ENCODE results near the gene DHX35. TPM values are rescaled to one million over a fixed set of nuclear protein-coding genes. Genes with fewer than 3 reads are reported as not detected.

Gene DHX35
- total RNA-seq, 2 experiments from 2014 or later: 13.0 to 15.6 TPM

DNA sequence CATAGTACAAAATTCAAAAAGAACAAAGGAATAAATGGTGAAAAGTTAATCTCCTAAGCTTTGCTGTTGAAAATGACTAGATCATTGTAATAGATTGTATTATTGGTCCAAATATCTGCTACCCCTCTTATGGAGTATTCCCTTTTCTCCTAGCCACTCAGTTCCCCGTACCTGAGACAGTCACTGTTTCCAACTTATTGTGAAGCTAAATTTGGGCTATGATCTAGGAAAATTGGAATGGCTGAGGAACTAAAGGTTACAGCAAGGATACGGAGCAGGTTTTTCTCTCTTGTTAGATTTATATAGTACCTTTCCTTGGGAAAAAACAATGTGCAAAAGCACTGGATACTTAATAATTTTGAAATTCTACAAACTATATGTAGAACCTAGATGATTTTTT, 17.3 kb downstream of the DHX35 start:
- Histone ChIP-seq H3K9me3 (ENCODE audit: low read length) (no peaks in the 10 kb centered on the region), H4K20me1 (ENCODE audit: insufficient read depth, low read length) (no peaks in the 10 kb centered on the region), H3K9me2 (ENCODE audit: insufficient read depth, low read length) (no peaks in the 10 kb centered on the region), H3K4me3 (ENCODE audit: low read depth, low read length, poor library complexity, severe bottlenecking) (no peak overlapping the region), H3K79me2 (ENCODE audit: insufficient read depth, low read depth, low read length) (no peaks in the 10 kb centered on the region), H2AFZ (ENCODE audit: low read length) (no peak overlapping the region), H3K4me1 (ENCODE audit: insufficient read depth, low read length, poor library complexity, severe bottlenecking) (no peaks in the 10 kb centered on the region), H3K36me3 (ENCODE audit: insufficient read depth, low read length) (peaks cover 57% of the 10 kb centered on the region), H3K4me2 (ENCODE audit: low read length) (no peak overlapping the region), H3K27ac (ENCODE audit: low read depth, low read length, poor library complexity, severe bottlenecking) (no peak overlapping the region)
- TF ChIP-seq, protein P1, sequence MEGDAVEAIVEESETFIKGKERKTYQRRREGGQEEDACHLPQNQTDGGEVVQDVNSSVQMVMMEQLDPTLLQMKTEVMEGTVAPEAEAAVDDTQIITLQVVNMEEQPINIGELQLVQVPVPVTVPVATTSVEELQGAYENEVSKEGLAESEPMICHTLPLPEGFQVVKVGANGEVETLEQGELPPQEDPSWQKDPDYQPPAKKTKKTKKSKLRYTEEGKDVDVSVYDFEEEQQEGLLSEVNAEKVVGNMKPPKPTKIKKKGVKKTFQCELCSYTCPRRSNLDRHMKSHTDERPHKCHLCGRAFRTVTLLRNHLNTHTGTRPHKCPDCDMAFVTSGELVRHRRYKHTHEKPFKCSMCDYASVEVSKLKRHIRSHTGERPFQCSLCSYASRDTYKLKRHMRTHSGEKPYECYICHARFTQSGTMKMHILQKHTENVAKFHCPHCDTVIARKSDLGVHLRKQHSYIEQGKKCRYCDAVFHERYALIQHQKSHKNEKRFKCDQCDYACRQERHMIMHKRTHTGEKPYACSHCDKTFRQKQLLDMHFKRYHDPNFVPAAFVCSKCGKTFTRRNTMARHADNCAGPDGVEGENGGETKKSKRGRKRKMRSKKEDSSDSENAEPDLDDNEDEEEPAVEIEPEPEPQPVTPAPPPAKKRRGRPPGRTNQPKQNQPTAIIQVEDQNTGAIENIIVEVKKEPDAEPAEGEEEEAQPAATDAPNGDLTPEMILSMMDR (conservative IDR thresholded peaks at IDR 0.05; ENCODE audit: low read length): no peak
- no peak for TF ChIP-seq EZH2phosphoT487 (IDR thresholded peaks at IDR 0.05; ENCODE audit: borderline replicate concordance, low read depth, low read length)
- intact Hi-C loops (cut with micrococcal nuclease; ENCODE audit: unreplicated experiment): no loop called here
- no peak for DNase-seq (ENCODE audit: low spot score)
- ChIA-PET CTCF (ENCODE audit: unreplicated experiment) (no interaction called here), POLR2A (interaction anchor here (0.6 to 2.6 kb wide), 4 partner anchors 9 to 1790 kb away, joined by 3 to 9 read pairs (median 4); partner anchors contain the start of gene DHX35)
- BruUV-seq (replicated peaks): no TSS peak

DNA sequence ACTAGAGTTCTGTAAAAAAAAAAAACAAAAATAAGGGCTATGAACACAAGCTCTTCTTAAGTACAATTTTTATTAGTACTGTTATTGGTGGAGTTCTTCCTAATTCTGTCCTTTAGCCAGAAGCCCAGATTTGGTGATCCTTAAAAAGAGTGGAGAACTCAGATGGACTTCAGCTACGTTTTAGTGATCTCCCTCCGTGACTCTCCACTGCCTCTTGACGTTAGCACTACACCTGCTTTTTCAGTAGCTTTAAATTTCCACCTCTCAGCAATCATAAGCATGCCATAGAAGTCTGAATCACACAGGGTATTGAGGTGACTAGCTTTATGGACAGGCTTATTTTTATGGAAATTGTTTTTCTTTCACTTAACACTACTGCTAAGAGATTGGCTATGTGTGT, 17.7 kb downstream of the DHX35 start:
- H3K4me1 ChIP-seq (ENCODE audit: insufficient read depth, low read length, poor library complexity, severe bottlenecking): no peaks in the 10 kb centered on the region
- intact Hi-C loops (cut with micrococcal nuclease; ENCODE audit: unreplicated experiment): no loop called here
- H3K36me3 ChIP-seq (ENCODE audit: insufficient read depth, low read length): peaks cover 57% of the 10 kb centered on the region
- ChIA-PET CTCF (ENCODE audit: unreplicated experiment) (no interaction called here), POLR2A (interaction anchor here (0.6 to 2.6 kb wide), 5 partner anchors 9 to 1790 kb away, joined by 3 to 9 read pairs (median 4); partner anchors contain the start of gene DHX35)
- H3K9me2 ChIP-seq (ENCODE audit: insufficient read depth, low read length): no peaks in the 10 kb centered on the region
- TF ChIP-seq, protein P1 (conservative IDR thresholded peaks at IDR 0.05; ENCODE audit: low read length): no peak
- no peak for TF ChIP-seq EZH2phosphoT487 (IDR thresholded peaks at IDR 0.05; ENCODE audit: borderline replicate concordance, low read depth, low read length)
- DNase-seq (ENCODE audit: low spot score): no peak
- no peak overlapping the region for H3K27ac ChIP-seq (ENCODE audit: low read depth, low read length, poor library complexity, severe bottlenecking)
- H3K4me3 ChIP-seq (ENCODE audit: low read depth, low read length, poor library complexity, severe bottlenecking): no peak overlapping the region
- H4K20me1 ChIP-seq (ENCODE audit: insufficient read depth, low read length): no peaks in the 10 kb centered on the region
- no peaks in the 10 kb centered on the region for H3K79me2 ChIP-seq (ENCODE audit: insufficient read depth, low read depth, low read length)
- no peak overlapping the region for H3K4me2 ChIP-seq (ENCODE audit: low read length)
- H2AFZ ChIP-seq (ENCODE audit: low read length): no peak overlapping the region
- BruUV-seq (replicated peaks): no TSS peak
- no peaks in the 10 kb centered on the region for H3K9me3 ChIP-seq (ENCODE audit: low read length)

DNA sequence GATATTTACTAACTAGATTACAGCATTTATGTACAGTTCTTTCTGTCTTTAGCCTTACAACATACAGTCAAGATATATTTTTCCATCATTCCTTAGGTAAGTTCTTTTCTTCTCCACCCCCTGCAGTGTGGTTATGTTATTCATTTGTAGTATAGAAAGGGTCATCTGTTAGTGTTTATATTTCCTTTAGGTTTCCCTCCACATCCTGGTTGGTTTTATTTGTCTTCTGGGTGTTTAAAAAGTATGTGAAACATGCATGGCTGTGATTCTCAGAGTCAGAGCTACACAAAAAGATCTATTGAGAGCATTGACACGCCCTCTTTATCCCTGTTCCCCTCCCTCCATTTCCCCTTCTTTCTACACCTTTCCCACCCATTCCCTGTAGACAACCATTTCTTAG, 20.1 kb downstream of the DHX35 start:
- Histone ChIP-seq H3K9me3 (ENCODE audit: low read length) (no peaks in the 10 kb centered on the region), H3K27ac (ENCODE audit: low read depth, low read length, poor library complexity, severe bottlenecking) (no peak overlapping the region), H2AFZ (ENCODE audit: low read length) (no peak overlapping the region), H3K9me2 (ENCODE audit: insufficient read depth, low read length) (no peaks in the 10 kb centered on the region), H3K79me2 (ENCODE audit: insufficient read depth, low read depth, low read length) (no peaks in the 10 kb centered on the region), H3K4me2 (ENCODE audit: low read length) (no peak overlapping the region), H3K4me1 (ENCODE audit: insufficient read depth, low read length, poor library complexity, severe bottlenecking) (no peaks in the 10 kb centered on the region), H3K36me3 (ENCODE audit: insufficient read depth, low read length) (peaks cover 55% of the 10 kb centered on the region), H3K4me3 (ENCODE audit: low read depth, low read length, poor library complexity, severe bottlenecking) (no peak overlapping the region), H4K20me1 (ENCODE audit: insufficient read depth, low read length) (no peaks in the 10 kb centered on the region)
- no peak for TF ChIP-seq EZH2phosphoT487 (IDR thresholded peaks at IDR 0.05; ENCODE audit: borderline replicate concordance, low read depth, low read length)
- TF ChIP-seq, protein P1 (conservative IDR thresholded peaks at IDR 0.05; ENCODE audit: low read length): no peak
- CTCF ChIA-PET (ENCODE audit: unreplicated experiment): no interaction called here
- no peak for DNase-seq (ENCODE audit: low spot score)
- intact Hi-C loops (cut with micrococcal nuclease; ENCODE audit: unreplicated experiment): no loop called here
- BruUV-seq (replicated peaks): no TSS peak
- POLR2A ChIA-PET: interaction anchor here (1.8 kb wide), 1 partner anchor 13 kb away, joined by 8 read pairs; no protein-coding TSS in a partner anchor
